Fibroblast of the conjunctiva (primary cell): Measurements from ENCODE around the gene HOXA7.

Source experiments
- DNase-seq: peaks from one replicate; pipeline ENCODE4 v3.0.0-alpha.2; 2010; ENCODE audit warnings: low read depth

HOXA7 gene

DNA sequence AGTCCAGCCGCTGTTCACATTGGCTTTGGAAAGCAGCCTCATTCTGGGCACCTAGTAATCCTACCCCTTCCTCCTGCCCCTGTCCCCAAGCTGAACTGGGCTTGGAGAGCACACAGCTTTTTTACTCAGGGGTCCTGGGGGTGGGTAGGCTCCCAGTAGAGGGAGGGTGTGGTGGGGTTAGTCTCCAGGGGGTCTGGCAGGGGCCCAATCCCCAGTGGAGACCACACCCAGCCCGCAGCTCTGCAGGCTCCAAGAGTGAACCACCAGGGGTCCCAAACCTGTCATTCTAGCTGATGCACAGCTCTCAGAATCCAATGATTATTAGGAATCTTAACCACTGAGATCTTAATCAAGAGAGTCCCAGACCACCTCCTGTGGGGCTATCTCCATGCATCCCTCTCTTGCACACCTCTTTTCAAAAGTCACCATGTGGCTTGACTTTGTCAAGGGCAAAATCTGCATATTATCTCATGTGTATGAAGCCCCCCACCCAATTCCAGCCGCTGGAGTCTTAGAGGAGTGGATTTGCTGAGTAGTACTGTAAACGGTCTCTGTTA, 25.9 kb upstream of the HOXA7 start:
- DNase-seq, result no peak

DNA sequence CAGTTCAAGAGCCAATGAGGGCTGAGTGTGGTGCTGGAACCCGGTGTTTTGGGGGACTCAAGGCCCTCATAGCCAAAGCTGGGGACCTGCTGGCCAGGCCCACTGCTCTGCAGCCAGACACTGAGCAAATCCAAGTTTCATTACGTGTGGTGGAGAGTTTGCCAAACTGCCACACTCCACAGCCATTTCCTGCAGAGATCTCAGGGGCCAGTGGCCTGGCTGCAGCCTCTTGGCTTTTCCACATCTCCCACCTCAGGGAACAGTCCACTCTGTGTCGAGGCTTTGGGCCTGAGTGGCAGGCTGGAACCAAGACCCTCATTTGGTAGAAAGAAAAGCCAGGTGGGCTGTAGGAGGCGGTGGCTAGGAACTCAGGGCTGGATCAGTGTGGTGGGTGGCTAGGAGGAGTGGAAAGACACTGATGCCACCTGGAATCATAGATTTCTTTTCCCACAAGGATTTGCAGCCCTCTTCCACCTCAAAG, 25.4 kb upstream of the HOXA7 start:
- DNase-seq, result no peak

DNA sequence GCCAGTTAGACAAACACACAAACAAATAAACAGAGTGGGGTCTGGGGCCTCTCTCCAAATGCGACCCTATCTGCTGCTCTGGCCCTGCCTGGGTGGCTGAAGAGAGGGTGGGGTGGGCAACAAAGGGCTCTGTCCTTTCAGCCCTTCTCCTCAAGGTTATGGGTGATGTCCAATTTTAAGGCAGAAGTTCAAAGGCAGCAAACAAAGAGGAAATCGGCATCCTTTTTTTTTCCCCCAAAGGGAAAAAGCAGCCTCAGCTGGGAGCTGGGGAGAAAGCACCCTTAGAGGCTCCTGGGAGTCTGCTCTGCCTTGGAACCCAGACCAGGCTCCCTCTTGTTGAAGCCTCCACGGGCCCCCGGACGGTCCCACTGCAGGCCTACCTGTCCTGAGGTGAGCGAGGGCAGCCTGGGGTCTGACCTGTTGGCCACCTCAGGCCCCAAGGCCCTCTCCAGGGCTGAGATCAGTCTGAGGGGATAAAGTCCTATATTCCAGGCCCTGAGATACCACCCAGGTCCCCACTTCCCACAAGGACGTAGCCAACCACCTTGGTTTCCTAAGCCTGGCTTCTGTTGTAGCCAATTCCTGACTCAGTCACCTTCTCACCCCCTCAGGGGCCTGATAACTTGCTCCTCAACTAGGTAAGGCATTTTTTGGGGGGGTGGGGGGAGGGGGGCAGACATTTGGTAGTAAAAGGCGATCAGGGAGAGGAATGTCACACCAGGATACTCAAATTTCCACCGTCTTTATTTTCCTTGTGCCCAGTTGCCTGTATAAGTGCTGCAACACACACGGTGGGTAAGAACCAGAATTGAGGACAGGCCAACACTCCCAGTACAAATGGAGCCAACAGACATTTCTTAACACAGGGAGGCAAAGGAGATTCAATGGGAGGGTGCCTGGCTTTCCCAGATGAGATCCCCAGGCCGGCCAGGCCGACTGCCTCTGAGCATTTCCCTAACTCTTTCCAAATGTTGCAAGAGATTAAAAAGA, 24.3 kb upstream of the HOXA7 start:
- DNase-seq, result no peak

DNA sequence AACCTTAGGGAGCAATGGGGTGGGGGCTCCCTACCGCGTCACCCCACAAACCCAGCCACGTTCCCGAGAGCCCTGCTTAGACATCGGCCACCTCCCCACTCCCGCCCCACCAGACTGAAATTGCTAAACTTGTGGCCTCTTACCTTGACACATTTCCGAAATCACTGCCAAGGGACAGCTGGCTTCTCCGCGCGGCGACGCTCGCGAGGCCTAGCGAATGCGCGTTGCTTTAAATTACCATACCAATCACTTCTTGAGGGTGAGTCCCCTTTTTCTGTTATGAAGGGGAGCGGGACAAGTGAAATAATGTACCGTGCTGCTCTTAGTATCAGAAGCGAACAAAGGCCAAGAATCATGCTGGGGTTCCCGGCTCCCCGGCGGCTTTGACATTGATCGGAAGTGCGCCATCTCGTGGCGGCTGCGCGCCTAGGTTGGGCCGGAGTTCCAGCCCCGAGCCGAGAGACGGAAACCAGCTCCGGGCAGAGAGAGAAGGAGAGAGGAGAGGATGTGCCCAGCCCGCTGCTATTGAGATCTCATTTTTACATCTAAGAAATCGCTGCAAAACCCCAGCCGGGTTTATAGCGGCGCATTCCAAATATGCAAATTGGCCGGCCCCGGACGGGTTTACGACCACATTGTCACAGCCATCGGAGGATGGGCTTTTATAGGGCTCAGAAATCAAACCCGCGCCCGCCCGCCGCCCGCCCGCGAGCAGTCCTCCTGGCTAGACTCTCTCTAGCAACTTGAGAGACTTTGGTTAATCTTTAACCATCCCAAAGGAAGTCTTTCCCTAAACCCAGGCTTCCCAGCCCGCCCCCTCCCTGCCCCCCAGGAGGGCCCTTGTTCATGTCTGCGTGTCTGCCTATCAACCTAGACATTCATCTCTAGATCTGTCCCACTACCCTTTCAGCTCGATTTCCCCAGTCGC, 23.3 kb upstream of the HOXA7 start:
- peak; percentile 8 for DNase-seq

DNA sequence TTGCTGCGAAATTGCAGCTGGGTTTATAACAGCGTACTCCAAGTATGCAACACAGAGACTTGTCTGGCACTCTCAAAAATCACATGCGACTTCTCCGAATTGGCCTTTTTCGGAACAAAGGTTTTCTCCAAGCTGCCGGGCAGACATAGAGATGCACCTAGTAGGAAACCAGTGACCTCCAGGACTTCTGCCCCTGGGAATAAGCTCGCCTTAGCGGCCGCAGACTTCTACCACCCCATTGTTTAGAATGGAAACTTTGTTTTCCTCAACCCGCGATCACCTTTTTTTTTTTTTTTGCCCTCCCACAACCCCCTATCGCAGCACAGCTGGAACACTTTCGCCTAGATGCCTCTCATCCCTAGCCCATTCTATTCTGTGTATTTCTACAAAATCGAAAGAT, 22.6 kb upstream of the HOXA7 start:
- no peak for DNase-seq

DNA sequence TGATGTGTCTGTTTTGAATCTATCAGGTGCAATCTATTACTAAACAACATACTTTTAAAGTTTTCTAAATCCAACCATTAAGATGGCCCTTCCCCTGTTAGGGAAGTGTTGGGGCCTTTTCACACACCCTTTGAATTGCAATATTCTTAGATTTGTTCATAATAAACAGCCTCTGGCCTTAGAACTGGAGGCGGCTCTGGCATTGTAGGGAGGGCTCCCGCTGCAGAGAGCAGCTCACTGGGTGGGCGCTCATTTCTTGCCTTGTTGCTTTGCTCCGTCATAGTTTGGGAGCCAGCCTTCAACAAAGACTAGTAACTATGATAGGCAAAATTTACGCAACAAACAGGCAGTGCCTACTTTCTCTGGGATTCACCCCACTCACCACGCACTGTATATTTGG, 21.9 kb upstream of the HOXA7 start:
- no peak for DNase-seq

DNA sequence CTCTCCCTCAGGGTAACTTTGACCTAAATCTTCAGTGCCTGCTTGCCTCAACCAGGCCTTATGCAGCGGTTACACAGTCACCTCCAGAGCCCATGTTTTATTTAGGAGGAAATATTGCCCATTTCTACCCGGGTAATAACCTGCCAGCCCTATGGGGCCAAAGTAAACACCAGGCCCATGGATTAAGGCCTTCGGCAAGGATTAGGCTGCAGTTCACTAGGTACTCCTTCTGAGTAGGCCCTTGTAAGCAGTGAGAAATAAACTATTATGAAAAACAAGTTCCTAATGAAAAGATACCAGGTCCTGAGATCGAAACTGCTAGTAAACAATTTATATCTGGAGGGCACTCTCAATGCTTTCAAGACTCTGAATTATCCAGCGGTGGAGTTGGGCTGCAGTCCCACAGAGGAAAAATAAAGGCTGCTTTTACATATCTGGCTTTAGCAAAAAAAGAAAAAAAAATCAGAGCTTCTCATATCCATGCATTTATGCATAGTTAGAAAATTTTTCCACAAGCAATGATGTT, 21.4 kb upstream of the HOXA7 start:
- DNase-seq, result no peak

DNA sequence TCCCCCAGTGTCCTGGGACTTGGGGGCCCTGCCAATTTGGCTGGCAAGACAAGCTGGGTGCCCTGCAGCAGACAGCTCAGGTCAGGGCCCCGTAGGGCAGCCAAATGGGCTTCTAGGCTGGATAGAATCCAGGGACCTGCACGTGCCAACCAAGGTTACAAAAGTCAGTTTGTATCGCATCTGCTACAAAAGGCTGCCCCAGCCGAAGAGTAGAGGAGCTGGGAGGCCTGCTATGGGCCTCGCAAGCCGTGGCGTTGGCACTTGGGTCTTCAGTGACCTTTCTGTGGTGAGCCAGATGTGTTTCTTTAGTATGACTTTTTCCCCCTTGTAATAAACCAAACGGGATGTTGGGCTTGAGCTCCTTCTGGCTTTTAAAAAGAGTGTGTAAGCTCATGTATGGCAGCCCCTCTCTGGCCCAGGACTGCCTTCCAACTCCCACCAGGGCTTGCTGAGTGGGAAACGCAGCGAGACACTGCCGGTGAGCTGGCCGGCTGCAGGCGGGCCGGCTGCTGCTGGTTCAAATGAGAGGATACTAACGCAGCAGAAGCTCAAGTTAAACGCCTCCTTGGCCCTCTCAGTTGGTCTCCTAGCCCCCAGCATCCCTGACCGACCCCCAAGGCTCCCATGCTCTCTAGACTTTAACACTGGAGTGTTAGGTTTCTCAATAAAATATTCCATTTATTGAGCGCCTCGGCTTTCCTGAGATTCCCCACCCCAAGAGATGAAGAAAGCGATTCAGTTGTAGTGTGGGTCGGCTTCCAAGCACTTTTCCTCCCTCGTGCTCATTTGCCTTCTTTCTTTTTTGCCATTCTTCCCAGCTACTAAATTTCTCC, 20.7 kb upstream of the HOXA7 start:
- no peak for DNase-seq

DNA sequence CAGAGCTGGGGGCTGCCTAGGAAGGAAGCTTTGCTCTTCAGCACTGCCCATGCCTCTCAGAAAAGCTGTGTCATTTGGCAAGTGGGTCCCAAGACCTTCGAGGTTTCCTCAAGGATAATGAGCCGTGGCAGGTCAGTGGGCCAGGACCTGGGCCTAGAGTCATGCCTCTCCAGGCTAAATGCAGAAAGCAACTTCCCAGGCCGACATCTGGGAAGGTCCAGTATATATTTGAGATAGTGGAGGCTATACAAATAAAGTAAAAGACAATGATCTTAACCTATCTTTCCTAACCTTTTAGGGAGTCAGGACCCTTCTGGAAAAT, 20.0 kb upstream of the HOXA7 start:
- no peak for DNase-seq

DNA sequence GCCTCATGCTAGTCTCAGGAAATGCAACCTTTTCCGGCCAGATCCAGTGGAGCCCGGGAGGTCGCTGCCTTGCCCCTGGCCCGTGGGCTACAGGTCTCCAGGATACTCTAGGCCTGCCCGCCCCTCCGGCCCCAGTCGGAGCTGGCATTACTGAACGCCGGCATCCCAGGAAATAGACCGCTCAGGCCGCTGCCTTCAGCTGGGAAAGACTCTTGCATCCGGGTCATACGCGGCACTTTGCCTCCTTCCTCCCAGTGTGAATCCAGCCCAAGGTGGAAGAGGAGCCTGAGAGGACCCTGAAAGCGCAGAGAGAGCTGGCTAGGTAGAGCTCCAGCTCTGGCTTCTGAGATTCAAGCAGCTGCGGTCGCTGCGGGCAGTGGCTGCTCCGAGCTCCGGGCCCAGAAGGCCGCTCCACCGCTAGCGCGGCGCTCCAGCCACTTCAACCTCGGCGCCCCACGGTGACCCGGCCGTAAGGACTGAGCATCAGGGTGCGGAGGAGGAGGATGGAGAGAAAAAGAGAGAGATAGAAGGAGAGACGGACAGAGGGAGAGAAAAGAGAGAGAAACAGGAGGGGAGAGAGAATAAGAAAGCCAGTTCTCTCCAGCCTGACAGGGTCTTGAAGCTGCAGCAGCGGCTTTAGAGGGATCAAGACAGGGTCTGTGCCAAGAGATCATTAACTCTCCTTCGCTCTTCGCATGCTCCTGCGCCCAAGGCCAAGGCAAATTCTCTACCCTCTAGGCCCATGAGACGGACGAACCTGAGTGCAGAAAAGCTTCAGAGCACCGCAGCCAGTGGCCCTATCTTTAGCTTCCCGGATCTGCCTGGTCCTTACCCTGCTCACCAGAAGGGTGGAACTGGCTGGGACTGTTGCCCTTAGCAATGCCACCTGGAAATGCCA, 19.4 kb upstream of the HOXA7 start:
- DNase-seq, result no peak

DNA sequence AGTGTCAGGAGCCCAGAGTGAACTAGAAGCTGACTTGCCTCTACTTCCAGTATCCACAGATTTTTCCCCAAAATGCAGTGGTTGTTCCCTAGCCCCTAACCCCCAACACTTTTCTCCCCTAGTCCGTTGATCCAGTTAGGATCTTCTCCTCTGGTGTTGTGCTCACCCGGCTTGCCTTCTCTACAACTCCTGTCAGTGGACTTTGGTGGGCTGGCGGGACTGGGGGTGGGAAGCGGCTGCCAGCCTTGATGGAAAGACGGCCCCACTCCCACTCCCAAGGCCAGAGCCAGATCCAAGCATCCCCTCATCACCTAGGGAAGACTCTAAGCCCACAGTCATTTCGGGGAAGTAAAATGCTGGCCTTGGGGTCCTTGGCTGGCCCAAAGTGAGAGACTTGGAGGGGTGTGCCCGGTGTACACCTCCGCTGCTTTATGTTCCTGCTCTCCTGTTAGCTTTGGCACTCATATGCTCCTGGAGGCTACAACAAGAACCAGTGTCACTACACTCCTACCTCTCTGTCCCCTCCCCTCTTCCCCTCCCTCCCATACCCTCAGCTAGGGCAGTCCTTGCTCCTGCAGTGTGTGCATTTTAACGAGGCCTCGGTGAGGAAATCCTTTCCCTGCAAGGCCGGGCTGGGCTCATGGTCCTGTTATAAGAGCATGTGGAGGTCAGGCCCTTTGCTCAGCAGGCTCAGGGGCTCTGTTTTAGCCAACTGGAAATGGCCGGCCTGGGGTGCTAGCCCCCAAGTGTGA, 18.6 kb upstream of the HOXA7 start:
- DNase-seq, result no peak

DNA sequence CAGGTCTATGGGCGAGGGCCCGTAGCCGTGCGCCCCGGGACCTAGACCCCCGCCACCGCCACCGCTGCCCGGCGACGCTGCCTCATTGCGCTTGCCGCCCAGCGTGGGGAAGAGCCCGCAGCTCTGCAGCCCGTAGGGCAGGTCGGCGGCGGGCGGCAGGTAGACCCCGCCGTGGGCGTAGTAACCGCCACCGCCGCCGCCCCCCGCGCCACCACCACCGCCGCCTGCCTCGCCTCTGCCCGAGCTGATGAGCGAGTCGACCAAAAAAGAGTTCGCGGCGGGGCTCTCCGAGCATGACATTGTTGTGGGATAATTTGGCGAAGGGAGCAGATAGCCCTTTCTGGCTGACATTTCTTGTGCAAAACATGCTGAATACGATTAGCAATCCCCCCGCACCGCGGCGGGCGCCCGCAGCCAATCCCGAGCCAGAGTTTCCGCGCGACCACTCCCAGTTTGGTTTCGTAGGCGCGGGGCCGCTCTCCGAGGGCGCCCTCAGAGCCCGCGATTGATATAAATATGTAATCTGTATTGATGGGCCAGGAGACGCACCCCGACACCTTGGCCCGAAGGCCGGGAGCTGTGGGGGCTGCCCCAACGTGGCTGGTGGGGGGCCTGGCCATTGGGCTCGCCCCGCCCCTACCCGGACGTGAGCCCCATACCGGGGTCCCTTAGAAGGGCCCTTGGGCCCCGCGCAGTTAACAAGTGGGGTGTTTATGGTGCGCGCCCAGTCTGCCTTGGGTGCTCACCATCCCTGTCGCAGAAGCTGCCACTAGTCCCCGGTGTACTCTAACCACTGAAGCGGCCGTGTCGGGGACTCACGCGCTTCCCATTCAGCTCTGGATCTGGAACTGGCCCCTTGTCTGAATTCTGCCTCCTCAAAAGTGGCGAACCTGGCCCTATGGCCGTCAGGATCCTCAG, 17.7 kb upstream of the HOXA7 start, which contains the start of gene HOXA10:
Gene HOXA10 (minus strand): TSS at position 365 of the 918 bp plus-strand sequence. CDS start 14 bp downstream, at position 351.
- no peak for DNase-seq

DNA sequence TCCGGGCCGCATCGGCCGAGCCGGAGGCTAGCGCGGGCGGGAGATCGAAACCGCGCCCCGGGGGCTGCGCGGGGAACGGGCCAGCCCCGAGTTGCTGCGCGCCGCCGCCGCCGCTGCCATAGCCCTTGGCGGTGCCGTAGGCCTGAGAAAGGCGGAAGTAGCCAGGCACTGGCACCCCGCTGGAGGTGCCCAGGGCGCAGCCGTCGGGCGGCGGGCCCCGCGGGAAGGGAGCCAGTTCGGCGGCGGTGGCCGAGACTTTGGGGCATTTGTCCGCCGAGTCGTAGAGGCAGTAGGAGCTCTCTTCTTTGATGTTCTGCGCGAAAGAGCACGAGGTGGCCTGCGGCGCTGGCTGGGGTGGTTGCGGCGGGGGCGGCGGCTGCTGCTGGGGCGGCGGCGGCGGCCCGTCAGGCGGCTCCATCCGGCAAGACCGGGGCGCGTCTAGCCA, 17.1 kb upstream of the HOXA7 start:
- DNase-seq, result no peak

DNA sequence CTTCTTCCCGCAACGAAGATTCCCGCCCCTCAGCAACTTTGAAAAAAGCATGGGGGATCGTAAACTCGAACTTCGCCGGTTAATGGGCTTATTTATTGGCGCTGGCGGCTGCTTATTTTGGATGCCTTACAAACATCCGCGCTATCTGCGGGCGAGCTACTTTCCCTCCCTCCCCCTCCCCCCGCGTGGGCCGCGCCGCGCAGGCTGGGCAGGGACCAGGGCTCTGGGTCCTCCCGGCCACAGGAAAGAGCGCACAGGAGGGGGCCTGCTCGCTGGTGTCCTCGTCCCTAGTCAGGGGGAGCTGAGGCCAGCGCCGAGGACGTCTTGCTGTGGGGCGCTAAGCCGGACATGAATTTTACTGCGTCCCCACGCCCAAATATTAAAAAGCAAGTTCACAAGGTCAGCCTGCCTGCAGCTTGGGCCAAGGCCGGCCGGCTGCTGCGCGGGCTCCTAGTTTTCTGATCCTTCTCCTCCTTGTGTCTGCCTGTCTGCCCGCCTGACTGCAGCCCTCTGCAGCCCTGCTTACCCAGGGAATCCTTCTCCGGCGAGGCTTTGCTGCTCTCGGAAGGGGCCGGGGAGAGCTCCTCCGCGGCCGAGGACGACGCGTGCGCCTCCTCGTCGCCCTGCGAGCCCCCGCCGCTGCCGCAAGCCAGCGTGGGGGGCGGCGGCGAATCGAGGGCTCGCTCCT, 16.5 kb upstream of the HOXA7 start:
- no peak for DNase-seq

DNA sequence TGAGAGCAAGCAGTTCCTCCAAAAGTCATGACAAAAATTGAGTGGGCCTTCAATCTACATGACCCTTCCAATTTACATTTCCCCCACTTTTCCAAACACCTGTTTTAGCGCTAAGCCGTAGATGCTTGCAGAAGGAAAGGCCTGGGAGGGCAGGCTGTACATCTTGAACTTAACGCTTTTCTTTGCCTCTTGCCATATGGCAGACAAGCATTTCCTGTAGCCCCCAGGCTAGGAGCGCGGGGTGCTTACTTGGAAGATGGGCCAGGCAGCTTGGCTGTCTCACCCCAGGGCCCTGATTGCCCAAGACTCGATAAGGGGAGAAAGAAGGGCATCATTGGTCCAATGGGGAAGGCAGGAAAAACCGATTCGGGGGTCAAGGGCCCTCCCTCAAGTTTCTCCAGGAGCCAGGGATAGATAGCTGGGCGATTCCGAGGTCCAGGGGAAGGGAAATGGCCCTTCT, 15.9 kb upstream of the HOXA7 start:
- no peak for DNase-seq

DNA sequence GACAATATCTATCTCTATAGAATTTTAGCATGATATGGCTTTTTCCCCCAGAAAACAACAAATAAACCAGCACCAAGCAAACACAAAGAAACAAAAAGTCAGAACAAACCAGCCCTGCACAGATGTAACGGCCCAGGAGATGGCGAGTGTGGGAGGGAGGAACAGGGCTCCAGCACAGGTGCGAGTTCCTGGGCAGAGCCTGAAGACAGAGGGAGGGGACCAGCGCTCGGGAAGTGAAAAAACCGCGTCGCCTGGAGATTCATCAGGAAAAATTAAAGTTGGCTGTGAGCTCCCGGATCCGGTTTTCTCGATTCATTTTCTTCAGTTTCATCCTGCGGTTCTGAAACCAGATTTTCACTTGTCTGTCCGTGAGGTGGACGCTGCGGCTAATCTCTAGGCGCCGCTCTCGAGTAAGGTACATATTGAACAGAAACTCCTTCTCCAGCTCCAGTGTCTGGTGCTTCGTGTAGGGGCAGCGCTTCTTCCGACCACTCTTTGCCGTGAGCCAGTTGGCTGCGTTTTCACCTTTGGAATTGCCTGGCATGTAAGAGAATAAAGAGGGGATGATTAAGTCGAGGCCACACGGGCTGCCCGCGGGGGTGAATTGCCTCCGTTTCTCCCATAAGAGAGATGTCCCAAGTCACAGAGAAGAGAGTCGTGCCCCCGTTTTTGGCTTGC, 15.3 kb upstream of the HOXA7 start:
- DNase-seq, result no peak

DNA sequence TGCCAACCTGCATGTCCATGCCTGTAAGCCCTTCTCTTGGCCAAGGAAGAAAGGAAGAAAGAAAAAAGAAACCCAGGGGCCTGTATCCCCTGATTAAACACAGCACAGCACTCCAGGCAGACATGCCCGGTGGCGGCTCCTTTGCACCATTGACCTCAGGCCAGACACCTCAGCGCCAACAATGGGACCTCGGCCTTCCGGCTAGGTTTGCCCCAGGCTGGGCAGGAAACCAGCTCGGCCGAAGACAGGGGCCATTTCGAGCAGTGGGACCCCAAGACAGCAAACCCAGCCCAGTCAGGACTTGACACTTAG, 14.8 kb upstream of the HOXA7 start:
- DNase-seq, result no peak
